Stomach (tissue), 9 donors: ENCODE results near the gene PRICKLE2. TPM values are rescaled to one million over a fixed set of nuclear protein-coding genes. Genes with fewer than 3 reads are reported as not detected.

ENCODE experiments used
- DNase-seq, 2 donors: peaks; one replicate each; pipeline versions ENCODE4 v3.0.0 to v3.0.0-alpha.2; 2013 to 2019
- H3K27ac ChIP-seq, 5 donors: fragments of 200-600 bp in 4 of 5; sonication (generic) in 4 of 5; one replicate each; pipeline ENCODE4 v1.5.1; 2013 to 2019; ENCODE audit warnings: mild to moderate bottlenecking in 1 of 5, moderate library complexity in 1 of 5
- H3K27me3 ChIP-seq, 3 donors: fragments of 200-600 bp; sonication (generic); one replicate each; pipeline ENCODE4 v1.5.1; 2017 to 2019; ENCODE audit warnings: mixed run types in 1 of 3
- H3K36me3 ChIP-seq, 4 donors: fragments of 200-600 bp; sonication (generic); 1 replicate in 3 of 4; 2 replicates in 1 of 4; pipeline ENCODE4 v1.5.1; 2016 to 2019
- H3K4me1 ChIP-seq, 4 donors: fragments of 200-600 bp; sonication (generic); one replicate each; pipeline ENCODE4 v1.5.1; 2016 to 2019
- H3K4me3 ChIP-seq, 4 donors: fragments of 200-600 bp; sonication (generic) in 3 of 4; one replicate each; pipeline ENCODE4 v1.5.1; 2016 to 2019; ENCODE audit warnings: mild to moderate bottlenecking in 1 of 4
- H3K9me3 ChIP-seq, 4 donors: fragments of 200-600 bp; sonication (generic); one replicate each; pipeline ENCODE4 v1.5.1; 2016 to 2019
- EP300 ChIP-seq: sonication (generic); formaldehyde crosslinking; IDR thresholded peaks from one replicate; pipeline ENCODE4 v1.6.1; 2017; ENCODE audit warnings: antibody characterized with exemption
- POLR2A ChIP-seq, 4 donors: fragments of 450-650 bp; IDR thresholded peaks; one replicate each; pipeline ENCODE4 v1.6.1; 2016; ENCODE audit warnings: antibody characterized with exemption in 4 of 4, control low read depth in 2 of 4, mild to moderate bottlenecking in 1 of 4, moderate library complexity in 1 of 4
- POLR2AphosphoS5 ChIP-seq, 3 donors: sonication (generic); formaldehyde crosslinking; IDR thresholded peaks; one replicate each; pipeline ENCODE4 v1.6.1; 2016; ENCODE audit warnings: antibody characterized with exemption in 3 of 3
- WGBS, 5 donors: extraction: QIAGEN DNeasy Blood & Tissue Kit in 3 of 5; methylation state at CpG; one replicate each; pipeline versions ENCODE4 v1.1.5 to v1.1.7; 2013 to 2018; 5-methylcytosine and 5-hydroxymethylcytosine counted together
- intact Hi-C: fragments of 100-400 bp; cut with DNase I; formaldehyde crosslinking; loops from one replicate; pipeline ENCODE4 v1.15.1; 2023; ENCODE audit warnings: low total_unique reads
- polyA plus RNA-seq, 3 donors: library from polyadenylated mRNA; stranded (reverse); fragments of 200-250 nt; gene quantifications; one replicate each; pipeline ENCODE4 v1.2.3, GENCODE V29; 2013
- total RNA-seq, 5 donors: library from RNA; depleted of rRNA; stranded (reverse); fragments of >200 nt; gene quantifications; one replicate each; pipeline versions ENCODE4 v1.1.0 to v1.2.3, GENCODE V29; 2014 to 2016
- TF ChIP-seq, protein P1 (sequence below), 7 experiments: fragments of 450-650 bp in 4 of 7; fragments of 200-600 bp in 3 of 7; sonication (generic) in 3 of 7; IDR thresholded peaks; one replicate each; pipeline ENCODE4 v1.5.1; 2016 to 2019; ENCODE audit warnings: antibody characterized with exemption in 7 of 7, control low read depth in 2 of 7, mild to moderate bottlenecking in 1 of 7
- donor health status: healthy with polysubstance abuse.
- donor health status: Bipolar disorder and iron deficiency.
- donor health status: healthy.

PRICKLE2 gene
- total and polyA plus RNA-seq, 8 donors = 3.7 to 59.1 (median 21.0) TPM

DNA sequence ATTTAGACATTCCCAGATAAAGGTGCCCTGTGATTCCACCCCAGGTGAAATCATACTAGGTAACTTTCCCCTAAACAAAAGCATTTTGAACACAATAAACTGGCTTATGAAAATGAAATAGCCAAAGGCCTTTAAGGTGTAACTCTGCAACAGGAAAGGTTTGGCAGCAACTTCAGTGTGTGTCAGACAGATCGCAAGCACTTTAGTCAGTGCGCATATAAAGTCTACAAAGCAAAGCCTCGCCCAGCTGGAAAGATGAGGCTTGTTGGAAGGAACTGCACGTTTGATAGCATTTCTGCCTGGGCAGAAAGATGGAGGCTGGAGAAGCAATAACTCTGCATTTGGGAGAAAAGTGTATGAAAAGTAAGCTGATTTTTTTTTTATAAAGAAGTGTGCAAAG, 57.9 kb downstream of the PRICKLE2 start:
- H3K4me1 ChIP-seq = peaks cover 0 to 38% (median 22%) of the 10 kb centered on the region in 4 donors
- no peaks in the 10 kb centered on the region for H3K9me3 ChIP-seq
- no peaks in the 10 kb centered on the region for H3K27me3 ChIP-seq
- peak in 1 of 2 donors; percentile 54 for DNase-seq
- H3K4me3 ChIP-seq = no peak overlapping the region
- WGBS, 5 donors = 27 to 44% (median 38%) methylated on average over 4 of the region's 4 CpGs
- H3K27ac ChIP-seq = peak overlapping the region in 1 of 5 donors; percentile 14
- H3K36me3 ChIP-seq = no peaks in the 10 kb centered on the region
- no peak for TF ChIP-seq POLR2AphosphoS5 (IDR thresholded peaks at IDR 0.05)
- TF ChIP-seq POLR2A (IDR thresholded peaks at IDR 0.05) = no peak
- TF ChIP-seq EP300 = no peak
- TF ChIP-seq, protein P1, sequence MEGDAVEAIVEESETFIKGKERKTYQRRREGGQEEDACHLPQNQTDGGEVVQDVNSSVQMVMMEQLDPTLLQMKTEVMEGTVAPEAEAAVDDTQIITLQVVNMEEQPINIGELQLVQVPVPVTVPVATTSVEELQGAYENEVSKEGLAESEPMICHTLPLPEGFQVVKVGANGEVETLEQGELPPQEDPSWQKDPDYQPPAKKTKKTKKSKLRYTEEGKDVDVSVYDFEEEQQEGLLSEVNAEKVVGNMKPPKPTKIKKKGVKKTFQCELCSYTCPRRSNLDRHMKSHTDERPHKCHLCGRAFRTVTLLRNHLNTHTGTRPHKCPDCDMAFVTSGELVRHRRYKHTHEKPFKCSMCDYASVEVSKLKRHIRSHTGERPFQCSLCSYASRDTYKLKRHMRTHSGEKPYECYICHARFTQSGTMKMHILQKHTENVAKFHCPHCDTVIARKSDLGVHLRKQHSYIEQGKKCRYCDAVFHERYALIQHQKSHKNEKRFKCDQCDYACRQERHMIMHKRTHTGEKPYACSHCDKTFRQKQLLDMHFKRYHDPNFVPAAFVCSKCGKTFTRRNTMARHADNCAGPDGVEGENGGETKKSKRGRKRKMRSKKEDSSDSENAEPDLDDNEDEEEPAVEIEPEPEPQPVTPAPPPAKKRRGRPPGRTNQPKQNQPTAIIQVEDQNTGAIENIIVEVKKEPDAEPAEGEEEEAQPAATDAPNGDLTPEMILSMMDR (IDR thresholded peaks at IDR 0.05) = no peak
- intact Hi-C loops = no loop called here

DNA sequence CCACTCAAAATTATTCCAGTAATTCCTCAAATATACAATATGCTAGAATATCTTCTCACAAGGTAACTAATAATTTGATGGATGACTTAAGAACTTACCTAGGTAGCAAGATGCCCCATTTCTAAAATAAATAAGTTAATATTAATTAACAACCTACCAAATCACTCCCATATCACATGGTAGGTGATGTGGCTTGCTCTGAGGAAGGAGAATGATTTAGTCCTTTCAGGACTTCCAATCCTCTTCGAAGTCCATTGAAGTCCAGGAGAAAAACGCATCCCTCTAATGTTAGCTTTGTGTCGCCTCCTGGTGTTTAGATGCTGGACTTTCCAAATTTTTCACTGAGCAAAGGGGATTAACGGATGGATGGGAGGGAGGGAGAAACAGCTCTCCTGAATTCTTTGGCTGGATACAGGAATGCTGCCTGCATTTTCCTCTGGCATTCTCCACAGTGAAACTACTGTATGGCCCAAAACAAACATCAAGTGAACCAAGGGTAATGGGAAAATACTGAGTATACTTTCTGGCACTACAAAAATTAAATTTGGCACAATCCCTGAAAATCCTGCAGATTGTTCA, 58.6 kb downstream of the PRICKLE2 start:
- no peaks in the 10 kb centered on the region for H3K27me3 ChIP-seq
- intact Hi-C loops = no loop called here
- 56 to 69% (median 65%) methylated on average over 4 of the region's 4 CpGs for WGBS, 5 donors
- no peaks in the 10 kb centered on the region for H3K9me3 ChIP-seq
- H3K27ac ChIP-seq = no peak overlapping the region
- peaks cover 0 to 45% (median 29%) of the 10 kb centered on the region in 4 donors for H3K4me1 ChIP-seq
- TF ChIP-seq EP300 (no peak), POLR2AphosphoS5 (IDR thresholded peaks at IDR 0.05) (no peak), POLR2A (IDR thresholded peaks at IDR 0.05) (no peak)
- TF ChIP-seq, protein P1 (IDR thresholded peaks at IDR 0.05) = peak in 1 of 7 experiments; percentile 7
- DNase-seq = peak in 1 of 2 donors; percentile 57
- no peaks in the 10 kb centered on the region for H3K36me3 ChIP-seq
- no peak overlapping the region for H3K4me3 ChIP-seq

DNA sequence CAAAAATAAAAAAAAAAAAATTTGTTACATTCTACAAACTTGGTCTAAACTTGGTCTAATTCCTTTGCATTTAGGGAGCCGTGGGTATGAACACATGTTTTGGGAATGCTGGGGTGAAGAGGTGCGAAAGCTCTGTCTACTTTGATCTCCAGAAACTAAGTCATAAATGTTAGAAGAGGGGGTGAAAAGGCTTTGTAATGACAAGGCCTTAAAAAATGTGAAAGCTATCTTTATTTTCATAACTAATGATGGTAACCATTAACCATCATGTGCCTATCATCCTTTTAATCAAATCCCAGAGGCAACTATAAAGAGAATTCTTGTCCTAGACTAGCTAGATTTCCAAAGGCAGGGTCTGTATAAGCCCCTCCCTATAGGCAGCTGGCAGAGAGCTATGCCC, 60.9 kb downstream of the PRICKLE2 start:
- Histone ChIP-seq H3K27ac (no peak overlapping the region), H3K4me1 (peaks cover 0 to 61% (median 39%) of the 10 kb centered on the region in 4 donors), H3K27me3 (no peaks in the 10 kb centered on the region), H3K9me3 (no peaks in the 10 kb centered on the region), H3K4me3 (no peak overlapping the region), H3K36me3 (peaks cover 0 to 12% (median 9%) of the 10 kb centered on the region in 4 donors)
- intact Hi-C loops = no loop called here
- DNase-seq = no peak
- no peak for TF ChIP-seq POLR2A (IDR thresholded peaks at IDR 0.05)
- TF ChIP-seq POLR2AphosphoS5 (IDR thresholded peaks at IDR 0.05) = no peak
- WGBS, 5 donors = 87 to 92% (median 90%) methylated on average over 2 of the region's 2 CpGs

DNA sequence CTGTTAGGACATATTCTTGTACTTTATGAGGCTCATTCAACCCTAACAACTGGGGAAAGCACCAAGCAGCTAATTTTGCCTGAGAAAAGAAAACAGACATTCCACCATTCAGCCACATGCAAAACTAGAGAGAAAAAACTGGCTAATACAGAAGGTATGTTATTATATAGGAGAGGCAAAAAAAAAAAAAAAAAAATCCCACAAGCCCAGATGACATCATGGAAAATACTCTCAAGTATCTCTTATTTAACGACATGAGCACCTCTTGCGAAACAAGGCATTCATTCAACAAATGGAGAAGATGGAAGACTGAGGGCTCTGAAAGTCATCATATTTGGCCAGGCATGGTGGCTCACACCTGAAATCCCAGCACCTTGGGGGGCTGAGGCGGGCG, 61.5 kb downstream of the PRICKLE2 start:
- Histone ChIP-seq H3K9me3 (no peaks in the 10 kb centered on the region), H3K36me3 (peaks cover 0 to 17% (median 15%) of the 10 kb centered on the region in 4 donors), H3K4me1 (peaks cover 0 to 62% (median 40%) of the 10 kb centered on the region in 4 donors), H3K27me3 (no peaks in the 10 kb centered on the region), H3K27ac (no peak overlapping the region), H3K4me3 (no peak overlapping the region)
- intact Hi-C loops = no loop called here
- peak in 1 of 2 donors; percentile 38 for DNase-seq
- TF ChIP-seq EP300 (no peak), POLR2AphosphoS5 (IDR thresholded peaks at IDR 0.05) (no peak), POLR2A (IDR thresholded peaks at IDR 0.05) (no peak)
- TF ChIP-seq, protein P1 (IDR thresholded peaks at IDR 0.05) = no peak
- WGBS, 5 donors = 74 to 89% (median 82%) methylated on average over 4 of the region's 4 CpGs
